Body of pancreas (tissue), 4 donors: ENCODE data around the gene PDE1A.

ENCODE experiments used
- POLR2A ChIP-seq, 3 donors: fragments of 450-650 bp; IDR thresholded peaks; one replicate each; pipeline ENCODE4 v1.6.1; 2016; ENCODE audit warnings: antibody characterized with exemption in 3 of 3, mild to moderate bottlenecking in 2 of 3
- TF ChIP-seq, protein P1 (sequence below), 7 experiments: fragments of 450-650 bp in 4 of 7; fragments of 200-600 bp in 3 of 7; sonication (generic) in 3 of 7; IDR thresholded peaks; one replicate each; pipeline ENCODE4 v1.5.1; 2016 to 2019; ENCODE audit warnings: antibody characterized with exemption in 7 of 7

DNA sequence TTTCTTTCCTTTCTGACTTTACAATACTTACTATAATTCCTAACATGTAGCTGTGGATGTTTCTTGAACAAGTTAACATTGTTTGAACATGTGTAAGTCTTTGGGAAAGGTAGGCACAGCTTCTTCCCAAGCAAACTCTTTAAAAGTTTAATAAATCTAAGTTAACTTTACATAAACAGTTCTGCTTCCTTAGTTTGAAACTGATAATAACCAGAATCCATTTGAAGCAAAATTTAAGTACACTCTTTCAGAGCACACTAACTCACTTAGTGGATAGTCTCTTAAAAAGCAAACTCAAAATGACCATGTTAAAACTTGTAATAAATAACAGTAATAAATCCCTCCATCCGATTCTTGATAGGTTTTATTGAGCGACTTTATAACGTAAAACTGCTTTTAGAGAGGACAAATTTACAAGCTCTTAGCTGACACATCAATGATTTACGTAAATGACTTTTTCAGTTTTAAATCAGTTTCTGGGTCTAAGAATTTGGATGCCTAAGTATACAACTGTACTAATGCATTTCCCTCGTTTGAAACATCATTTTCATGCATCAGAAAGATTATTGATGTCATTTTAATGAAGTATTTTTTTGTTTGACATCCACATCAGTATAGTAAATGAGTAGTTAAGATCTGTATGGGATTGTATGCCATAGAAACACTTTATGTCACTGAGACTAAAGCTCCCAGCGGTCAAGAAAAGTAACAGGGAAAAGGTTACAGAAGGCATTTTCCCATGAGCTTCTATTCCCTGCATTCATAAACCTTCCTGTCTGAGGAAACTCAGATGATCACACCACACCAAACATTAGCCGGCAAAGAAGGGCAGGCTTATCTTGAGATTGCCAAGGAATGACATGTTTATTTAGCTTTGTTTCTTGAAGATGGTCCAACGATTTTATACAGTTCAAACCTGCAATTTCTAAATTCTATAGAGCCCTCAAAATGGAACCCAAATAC is 67.5 kb downstream of the PDE1A start:
- TF ChIP-seq, protein P1, sequence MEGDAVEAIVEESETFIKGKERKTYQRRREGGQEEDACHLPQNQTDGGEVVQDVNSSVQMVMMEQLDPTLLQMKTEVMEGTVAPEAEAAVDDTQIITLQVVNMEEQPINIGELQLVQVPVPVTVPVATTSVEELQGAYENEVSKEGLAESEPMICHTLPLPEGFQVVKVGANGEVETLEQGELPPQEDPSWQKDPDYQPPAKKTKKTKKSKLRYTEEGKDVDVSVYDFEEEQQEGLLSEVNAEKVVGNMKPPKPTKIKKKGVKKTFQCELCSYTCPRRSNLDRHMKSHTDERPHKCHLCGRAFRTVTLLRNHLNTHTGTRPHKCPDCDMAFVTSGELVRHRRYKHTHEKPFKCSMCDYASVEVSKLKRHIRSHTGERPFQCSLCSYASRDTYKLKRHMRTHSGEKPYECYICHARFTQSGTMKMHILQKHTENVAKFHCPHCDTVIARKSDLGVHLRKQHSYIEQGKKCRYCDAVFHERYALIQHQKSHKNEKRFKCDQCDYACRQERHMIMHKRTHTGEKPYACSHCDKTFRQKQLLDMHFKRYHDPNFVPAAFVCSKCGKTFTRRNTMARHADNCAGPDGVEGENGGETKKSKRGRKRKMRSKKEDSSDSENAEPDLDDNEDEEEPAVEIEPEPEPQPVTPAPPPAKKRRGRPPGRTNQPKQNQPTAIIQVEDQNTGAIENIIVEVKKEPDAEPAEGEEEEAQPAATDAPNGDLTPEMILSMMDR (IDR thresholded peaks at IDR 0.05), result no peak
- TF ChIP-seq POLR2A (IDR thresholded peaks at IDR 0.05), result no peak
